ENCODE measurements around the gene GOLGB1. TPM values are rescaled to one million over a fixed set of nuclear protein-coding genes. Genes with fewer than 3 reads are reported as not detected.

Gene GOLGB1
- total RNA-seq, 1 experiment from 2014 or later: 31.4 TPM

GRCh38 chr3:121707531-121708273 lies 41.8 kb downstream of the GOLGB1 start:
- Histone ChIP-seq H2BK20ac (ENCODE audit: low read depth, low read length, poor library complexity, severe bottlenecking) (no peak overlapping the region), H3K79me2 (ENCODE audit: insufficient read depth, low read length) (no peaks in the 10 kb centered on the region), H2BK15ac (ENCODE audit: low read depth, low read length) (no peak overlapping the region), H3K56ac (ENCODE audit: insufficient read length, low read depth, low read length) (no peak overlapping the region), H3K18ac (ENCODE audit: insufficient read length, low read depth, low read length) (no peak overlapping the region), H3T11ph (ENCODE audit: low read length) (no peak overlapping the region), H3K4me2 (ENCODE audit: insufficient read depth, insufficient read length, low read length) (no peak overlapping the region), H4K8ac (replicated peaks; ENCODE audit: insufficient read length, low read depth, low read length) (no peak overlapping the region), H3K27ac (ENCODE audit: insufficient read length, low read depth, low read length) (no peak overlapping the region), H3K4me1 (ENCODE audit: insufficient read depth, low read length) (no peaks in the 10 kb centered on the region), H3K14ac (ENCODE audit: insufficient read depth, low read length) (no peak overlapping the region), H3K4ac (ENCODE audit: low read depth, low read length) (no peak overlapping the region), H2BK5ac (ENCODE audit: insufficient read length, low read length) (no peak overlapping the region), H3K23ac (ENCODE audit: insufficient read length, low read depth, low read length) (no peak overlapping the region), H4K91ac (ENCODE audit: insufficient read length, low read depth, low read length) (no peak overlapping the region), H2AFZ (ENCODE audit: low read length) (no peak overlapping the region), H2BK120ac (ENCODE audit: low read depth, low read length, poor library complexity, severe bottlenecking) (no peak overlapping the region), H4K20me1 (ENCODE audit: control insufficient read depth, insufficient read depth, insufficient read length) (no peaks in the 10 kb centered on the region), H3K9ac (ENCODE audit: extremely low read depth, insufficient read length, low read length) (no peak overlapping the region), H2BK12ac (ENCODE audit: insufficient read length, low read depth, low read length) (no peak overlapping the region), H2AK5ac (ENCODE audit: insufficient read length, low read length) (no peak overlapping the region), H3K79me1 (ENCODE audit: insufficient read depth, low read depth, low read length, poor library complexity, severe bottlenecking) (no peaks in the 10 kb centered on the region), H3K9me3 (ENCODE audit: control insufficient read depth, low read depth, low read length) (no peaks in the 10 kb centered on the region), H3K27me3 (ENCODE audit: insufficient read depth, low read length) (no peaks in the 10 kb centered on the region), H3K23me2 (ENCODE audit: insufficient read length, low read depth, low read length, poor library complexity, severe bottlenecking) (no peaks in the 10 kb centered on the region), H4K5ac (ENCODE audit: insufficient read length, low read depth, low read length) (no peak overlapping the region)
- Mint-ChIP-seq H3K9me3 (peaks cover 0 to 5% of the 10 kb centered on the region in 2 experiments; a peak in 3 of 5 replicates), H3K36me3 (ENCODE audit: insufficient read depth in 1 of 3, low read depth in 3 of 3) (peaks cover 11 to 45% (median 34%) of the 10 kb centered on the region in 3 experiments), H3K4me3 (no peak overlapping the region), H3K27me3 (ENCODE audit: low read depth) (no peaks in the 10 kb centered on the region), H3K27ac (no peak overlapping the region), H3K4me1 (peaks cover 0 to 5% of the 10 kb centered on the region in 2 experiments; a peak in 1 of 4 replicates)
- TF ChIP-seq CTCF (conservative IDR thresholded peaks at IDR 0.05): no peak
- no CpG with 5 or more reads among the region's 2 CpGs for WGBS (ENCODE audit: extremely low coverage, insufficient read length, low lambda C conversion rate)
- no peak for DNase-seq
